GM12878 (cell line): ENCODE data around the gene STEAP2. TPM values are rescaled to one million over a fixed set of nuclear protein-coding genes. Genes with fewer than 3 reads are reported as not detected.

Experiments
- ATAC-seq: fragments of 200-7000 bp; cut with Tn5 transposase; 3 replicates; pipeline ENCODE4 v1.9.1; 2020; ENCODE audit warnings: mild to moderate bottlenecking, moderate library complexity
- BruUV-seq: library from RNA; stranded (reverse); fragments of 400-500 nt; replicated peaks from 2 replicates; lab custom pipeline; 2021; lab: Mats Ljungman, UMichigan
- CTCF ChIA-PET: fragments of 300-600 bp; sonication (Branson Sonifier 250); formaldehyde crosslinking; extraction: SDS; loops from one replicate; lab custom pipeline; 2021; ENCODE audit warnings: inconsistent platforms; lab: Yijun Ruan, JAX
- POLR2A ChIA-PET: fragments of 350-600 bp; formaldehyde crosslinking; extraction: SDS; loops from one replicate; lab custom pipeline; 2021; ENCODE audit warnings: inconsistent platforms; lab: Charles Lee
- RAD21 ChIA-PET: fragments of 300-600 bp; sonication (Branson Sonifier 250); formaldehyde crosslinking; loops from one replicate; lab custom pipeline; 2023; ENCODE audit warnings: antibody characterized with exemption; ENCODE audit not compliant: unreplicated experiment; lab: Charles Lee
- SMC1A ChIA-PET: fragments of 300-600 bp; sonication (Branson Sonifier 250); formaldehyde crosslinking; loops from one replicate; lab custom pipeline; 2023; ENCODE audit not compliant: unreplicated experiment, uncharacterized antibody; lab: Charles Lee
- DNase-seq: peaks from one replicate; pipeline ENCODE4 v3.0.0-alpha.2; 2011; ENCODE audit warnings: low read depth, low spot score
- FAIRE-seq: peaks from 3 replicates; lab custom pipeline; 2011; peaks lifted over from hg19 to GRCh38; lab: Jason Lieb, UNC
- H2AFZ ChIP-seq: 2 replicates; pipeline ENCODE4 v1.6.0; 2011; ENCODE audit warnings: low read depth, low read length, control low read depth; ENCODE audit not compliant: control insufficient read depth
- H3K27ac ChIP-seq: 2 replicates; pipeline ENCODE4 v1.5.1; 2011; ENCODE audit warnings: control low read depth; ENCODE audit not compliant: control insufficient read depth, insufficient read depth
- H3K27me3 ChIP-seq, 2 experiments: replicated peaks in 1 of 2; 2 replicates each; pipeline versions ENCODE4 v1.6.0 to v1.6.1; 2011; ENCODE audit warnings: low read length in 1 of 2; ENCODE audit not compliant: control insufficient read depth in 2 of 2, insufficient read depth in 2 of 2
- H3K36me3 ChIP-seq, 2 experiments: 2 replicates each; pipeline ENCODE4 v1.5.1; 2011; ENCODE audit warnings: low read length in 1 of 2; ENCODE audit not compliant: control insufficient read depth in 2 of 2, insufficient read depth in 2 of 2
- H3K4me1 ChIP-seq: 2 replicates; pipeline ENCODE4 v1.6.1; 2011; ENCODE audit warnings: mild to moderate bottlenecking, low read length, moderate library complexity, mixed read lengths; ENCODE audit not compliant: control insufficient read depth, insufficient read depth
- H3K4me2 ChIP-seq: 2 replicates; pipeline ENCODE4 v1.6.0; 2011; ENCODE audit warnings: control low read depth; ENCODE audit not compliant: control insufficient read depth, insufficient read depth
- H3K4me3 ChIP-seq: fragments of 200-600 bp; sonication (generic); 2 replicates; pipeline ENCODE4 v1.5.1; 2016
- H3K79me2 ChIP-seq: 2 replicates; pipeline ENCODE4 v1.6.0; 2011; ENCODE audit warnings: low read length; ENCODE audit not compliant: control insufficient read depth, insufficient read depth
- H3K9ac ChIP-seq: 2 replicates; pipeline ENCODE4 v1.8.0; 2011; ENCODE audit warnings: low read length, control low read depth, mixed read lengths; ENCODE audit not compliant: control insufficient read depth, insufficient read depth
- H3K9me3 ChIP-seq: replicated peaks from 3 replicates; pipeline ENCODE4 v1.5.1; 2011; ENCODE audit warnings: mild to moderate bottlenecking, low read length; ENCODE audit not compliant: control insufficient read depth, insufficient read depth
- H4K20me1 ChIP-seq: 2 replicates; pipeline ENCODE4 v1.6.0; 2011; ENCODE audit not compliant: control insufficient read depth, insufficient read depth
- CBFB ChIP-seq: IDR thresholded peaks from 2 replicates; pipeline ENCODE4 v1.6.1; 2016; ENCODE audit warnings: antibody characterized with exemption, low read depth
- KAT2A ChIP-seq: conservative IDR thresholded peaks from 2 replicates; pipeline ENCODE4 v1.6.1; 2011; ENCODE audit warnings: low read depth, low read length; ENCODE audit not compliant: control insufficient read depth
- NKRF ChIP-seq: fragments of 450-650 bp; conservative IDR thresholded peaks from 2 replicates; pipeline ENCODE4 v1.6.1; 2017; ENCODE audit warnings: mild to moderate bottlenecking, moderate library complexity
- PAX5 ChIP-seq: IDR thresholded peaks from 2 replicates; pipeline ENCODE4 v1.6.1; 2011; ENCODE audit warnings: low read depth, low read length, borderline replicate concordance
- WGBS: methylation state at CpG from one replicate; pipeline ENCODE4 v1.1.6; 2016; ENCODE audit warnings: low lambda C conversion rate; ENCODE audit not compliant: insufficient replicate concordance, insufficient coverage; ENCODE audit errors: missing lambda C conversion rate; 5-methylcytosine and 5-hydroxymethylcytosine counted together
- in situ Hi-C: fragments of 300-500 bp; cut with MboI; formaldehyde crosslinking; loops from 9 replicates; pipeline ENCODE4 v1.14.3; 2018; ENCODE audit warnings: mixed read lengths
- intact Hi-C: fragments of 100-400 bp; cut with micrococcal nuclease; formaldehyde crosslinking; loops from one replicate; pipeline ENCODE4 v1.14.2; 2022; ENCODE audit not compliant: unreplicated experiment
- polyA plus RNA-seq, 11 experiments: library from polyadenylated mRNA; depleted of rRNA in 4 of 11; unstranded in 6 of 11; stranded (reverse) in 5 of 11; fragments of >200 nt; fragmentation: Nextera tagmentation in 4 of 11; fragmentation: Illumina TruSeq in 1 of 11; extraction: Ambion mirVana in 4 of 11; extraction: Trizol in 1 of 11; gene quantifications; 1 replicate in 1 of 11; 2 replicates in 10 of 11; pipeline versions ENCODE4 v1.2.1 to v1.2.3, GENCODE V29; 2011 to 2016; ENCODE audit warnings: inconsistent platforms in 2 of 11, missing spikeins in 2 of 11, low read depth in 1 of 11
- total RNA-seq, 4 experiments: library from RNA; depleted of rRNA in 3 of 4; stranded (reverse); fragments of >200 nt in 3 of 4; fragmentation: Illumina TruSeq in 1 of 4; extraction: Trizol in 1 of 4; gene quantifications; 2 replicates each; pipeline versions ENCODE4 v1.2.1 to v1.2.3, GENCODE V29; 2013 to 2021

The STEAP2 gene
- total and polyA plus RNA-seq, 10 of the 15 experiments (the other 5 are each of a cell fraction or from before 2014, with no cell fraction given), result 0.64 to 17.6 (median 1.8) TPM

GRCh38 chr7:90266808-90267207 lies 55.3 kb downstream of the STEAP2 start:
- POLR2A ChIA-PET, result no interaction called here
- TF ChIP-seq PAX5, result no peak
- no peak for TF ChIP-seq KAT2A
- TF ChIP-seq CBFB, result no peak
- no peak overlapping the region for H3K4me2 ChIP-seq
- no peak overlapping the region for H3K4me3 ChIP-seq
- no peaks in the 10 kb centered on the region for H3K36me3 ChIP-seq
- no peak overlapping the region for H3K9ac ChIP-seq
- DNase-seq, result no peak
- CTCF ChIA-PET, result interaction anchor here (0.6 to 2.8 kb wide), 5 partner anchors 31 to 160 kb away, joined by 3 to 16 read pairs (median 4); partner anchors contain the start of gene STEAP1
- in situ Hi-C loops, result no loop called here
- no TSS peak for BruUV-seq
- SMC1A ChIA-PET, result interaction anchor here (1.1 to 1.2 kb wide), 3 partner anchors 111 to 163 kb away, joined by 3 to 4 read pairs (median 3); no protein-coding TSS in a partner anchor
- WGBS, result 0% methylated on average over 3 of the region's 3 CpGs
- H3K9me3 ChIP-seq, result no peaks in the 10 kb centered on the region
- ATAC-seq, result no peak
- intact Hi-C loops, result no loop called here
- H3K4me1 ChIP-seq, result no peaks in the 10 kb centered on the region
- no peak overlapping the region for H3K27ac ChIP-seq
- 0 out of 4 replicates have a peak, but pooled peaks cover 0 to 2% of the 10 kb centered on the region in 2 experiments for H3K27me3 ChIP-seq
- FAIRE-seq, result no peak
- H3K79me2 ChIP-seq, result no peaks in the 10 kb centered on the region
- H4K20me1 ChIP-seq, result no peaks in the 10 kb centered on the region
- RAD21 ChIA-PET, result interaction anchor here (1.0 to 2.4 kb wide), 2 partner anchors 95 to 161 kb away, joined by 3 to 7 read pairs; no protein-coding TSS in a partner anchor
- H2AFZ ChIP-seq, result no peak overlapping the region

GRCh38 chr7:90267263-90267858 lies 55.8 kb downstream of the STEAP2 start:
- in situ Hi-C loops (no loop called here), intact Hi-C loops (no loop called here)
- TF ChIP-seq NKRF, result no peak
- no peak overlapping the region for H3K9ac ChIP-seq
- no peak overlapping the region for H3K4me2 ChIP-seq
- SMC1A ChIA-PET, result interaction anchor here (0.9 to 1.5 kb wide), 6 partner anchors 10 to 163 kb away, joined by 3 to 7 read pairs (median 4); no protein-coding TSS in a partner anchor
- no peak overlapping the region for H3K4me3 ChIP-seq
- H3K4me1 ChIP-seq, result no peaks in the 10 kb centered on the region
- DNase-seq, result no peak
- 0 out of 4 replicates have a peak, but pooled peaks cover 0 to 2% of the 10 kb centered on the region in 2 experiments for H3K27me3 ChIP-seq
- H3K27ac ChIP-seq, result no peak overlapping the region
- CTCF ChIA-PET, result interaction anchor here (0.6 to 2.8 kb wide), 4 partner anchors 31 to 160 kb away, joined by 3 to 16 read pairs (median 5); partner anchors contain the start of gene STEAP1
- RAD21 ChIA-PET, result interaction anchor here (1.0 to 2.4 kb wide), 3 partner anchors 9 to 160 kb away, joined by 3 to 7 read pairs (median 3); no protein-coding TSS in a partner anchor
- H4K20me1 ChIP-seq, result no peaks in the 10 kb centered on the region
- BruUV-seq, result no TSS peak
- no peaks in the 10 kb centered on the region for H3K36me3 ChIP-seq
- H3K79me2 ChIP-seq, result no peaks in the 10 kb centered on the region
- no peak overlapping the region for H2AFZ ChIP-seq
- WGBS, result 29% methylated on average over 5 of the region's 5 CpGs
- POLR2A ChIA-PET, result no interaction called here
- no peak for FAIRE-seq
- H3K9me3 ChIP-seq, result no peaks in the 10 kb centered on the region
- no peak for ATAC-seq
